ENCODE measurements around the gene IGFBP2.

The IGFBP2 gene

DNA sequence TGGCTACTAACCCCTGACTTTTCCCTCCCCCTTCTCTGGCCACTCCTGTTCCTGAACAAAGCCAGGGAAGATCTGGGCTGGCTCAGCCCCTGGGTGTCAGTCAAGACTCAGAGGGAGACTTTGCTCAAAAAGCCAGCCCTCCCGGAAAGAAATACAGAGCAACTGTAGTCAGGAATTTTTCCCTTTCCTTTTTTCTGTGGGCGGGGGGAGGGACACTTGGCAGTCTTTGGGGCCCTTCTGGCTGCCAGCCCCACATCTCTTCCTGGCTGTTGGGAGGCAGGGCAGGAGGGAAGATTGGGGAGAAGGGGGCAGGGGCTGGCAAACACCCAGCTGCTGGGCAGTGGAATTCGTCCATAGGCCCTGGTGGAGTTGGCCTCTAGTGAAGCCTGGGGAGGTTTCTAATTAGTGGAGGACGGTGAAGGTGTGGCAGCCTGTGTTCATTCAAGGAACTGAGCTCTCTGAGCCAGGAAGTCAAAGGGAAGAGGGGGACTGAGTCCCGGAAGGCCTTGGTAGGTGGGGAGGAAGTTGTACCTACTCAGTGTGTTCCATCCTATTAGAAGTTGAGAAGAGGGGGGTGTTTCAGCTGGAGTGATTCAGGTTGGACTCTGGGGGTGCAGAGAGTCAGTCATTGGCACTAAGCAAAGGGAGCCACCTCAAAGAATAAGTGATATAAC is 10.9 kb downstream of the IGFBP2 start:
- Mint-ChIP-seq H3K36me3 (no peaks in the 10 kb centered on the region), H3K4me1 (peaks cover 9% of the 10 kb centered on the region), H3K9me3 (peaks cover 8% of the 10 kb centered on the region), H3K27me3 (peaks cover 18% of the 10 kb centered on the region), H3K27ac (no peak overlapping the region), H3K4me3 (no peak overlapping the region)
- DNase-seq (ENCODE audit: low spot score in 2 of 2) (no peak), ATAC-seq (ENCODE audit: low read depth) (no peak)

DNA sequence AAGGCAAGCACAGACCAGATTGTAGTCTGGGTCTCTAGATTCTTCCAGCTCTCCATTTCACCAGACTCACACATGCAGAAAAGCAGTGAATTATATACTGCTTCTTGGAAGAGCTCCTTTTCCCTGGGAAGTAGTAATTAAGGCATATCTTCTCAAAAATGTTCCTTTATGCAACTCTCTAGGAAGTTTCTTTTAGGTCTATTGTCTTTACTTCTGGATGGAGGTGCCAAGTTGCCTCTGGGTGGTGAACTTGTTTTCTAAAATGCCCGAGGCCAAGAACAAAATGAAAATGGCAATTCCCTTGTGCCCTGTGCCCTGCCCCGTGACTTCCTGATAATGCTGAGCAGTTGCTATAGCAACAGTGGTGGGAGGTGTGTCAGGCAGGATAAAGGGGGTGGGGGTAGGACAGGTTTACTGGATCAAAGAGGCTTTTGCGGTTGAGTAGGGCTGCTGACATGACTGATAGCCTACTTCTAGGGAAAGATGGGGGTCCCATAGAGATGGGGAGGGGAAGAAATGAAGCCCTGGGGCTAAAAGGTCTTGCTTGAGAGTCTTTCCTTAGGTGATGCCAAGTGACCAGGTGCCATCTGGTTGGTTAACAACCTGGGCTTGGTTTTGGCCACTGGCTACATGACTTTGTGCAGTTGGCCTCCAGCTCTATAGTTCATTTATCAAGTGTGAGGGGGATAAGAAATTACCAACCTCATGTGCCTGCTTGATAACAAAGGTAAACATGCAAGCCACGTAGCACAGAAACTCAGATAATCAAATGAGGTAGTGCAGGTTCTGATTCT is 11.8 kb downstream of the IGFBP2 start:
- Mint-ChIP-seq H3K4me1 (peaks cover 9% of the 10 kb centered on the region), H3K4me3 (no peak overlapping the region), H3K27ac (no peak overlapping the region), H3K9me3 (peaks cover 8% of the 10 kb centered on the region), H3K36me3 (no peaks in the 10 kb centered on the region), H3K27me3 (peaks cover 14% of the 10 kb centered on the region)
- DNase-seq (ENCODE audit: low spot score in 2 of 2), result no peak
- ATAC-seq (ENCODE audit: low read depth), result no peak

DNA sequence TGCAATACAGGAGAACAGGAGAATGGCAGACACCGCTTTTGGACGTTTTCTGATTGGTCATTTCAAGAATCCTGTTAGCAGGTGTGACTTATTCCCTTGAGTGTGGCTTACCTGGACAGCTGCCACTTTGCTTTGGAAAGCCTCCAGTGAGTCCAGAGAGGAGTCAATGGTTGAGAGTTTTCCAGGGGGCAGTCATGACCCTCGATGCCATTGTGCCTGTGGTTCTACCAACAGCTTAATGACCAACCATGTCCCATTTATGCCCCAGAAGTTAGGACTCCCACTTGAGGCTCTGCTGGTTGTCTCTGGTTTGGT is 12.4 kb downstream of the IGFBP2 start:
- H3K36me3 Mint-ChIP-seq, result no peaks in the 10 kb centered on the region
- ATAC-seq (ENCODE audit: low read depth) (no peak), DNase-seq (ENCODE audit: low spot score in 2 of 2) (no peak)
- no peak overlapping the region for H3K4me3 Mint-ChIP-seq
- no peak overlapping the region for H3K27ac Mint-ChIP-seq
- H3K9me3 Mint-ChIP-seq, result peaks cover 8% of the 10 kb centered on the region
- H3K27me3 Mint-ChIP-seq, result peaks cover 14% of the 10 kb centered on the region
- peaks cover 9% of the 10 kb centered on the region for H3K4me1 Mint-ChIP-seq

DNA sequence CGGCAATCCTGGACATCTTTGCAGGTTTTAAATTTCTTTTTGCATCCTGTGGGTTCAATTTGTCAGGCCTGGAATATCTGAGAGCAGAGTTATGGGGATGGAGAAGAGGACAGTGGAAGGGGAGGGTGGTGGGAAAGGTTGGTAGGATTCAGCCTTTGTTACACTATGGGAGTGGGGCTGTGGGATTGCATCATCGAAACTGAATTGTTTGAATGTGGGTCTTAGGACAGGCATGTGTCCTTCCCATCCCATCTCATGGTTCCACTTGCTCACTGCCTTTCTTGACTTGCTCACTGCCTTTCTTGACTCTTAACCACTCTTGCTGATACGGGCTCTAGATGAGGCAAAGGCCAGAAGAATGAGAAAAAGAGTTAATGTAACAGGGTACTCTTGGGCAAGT is 12.9 kb downstream of the IGFBP2 start:
- DNase-seq (ENCODE audit: low spot score in 2 of 2), result no peak
- peaks cover 9% of the 10 kb centered on the region for H3K4me1 Mint-ChIP-seq
- no peaks in the 10 kb centered on the region for H3K36me3 Mint-ChIP-seq
- H3K27ac Mint-ChIP-seq, result no peak overlapping the region
- H3K9me3 Mint-ChIP-seq, result peaks cover 8% of the 10 kb centered on the region
- peaks cover 14% of the 10 kb centered on the region for H3K27me3 Mint-ChIP-seq
- no peak for ATAC-seq (ENCODE audit: low read depth)
- no peak overlapping the region for H3K4me3 Mint-ChIP-seq

DNA sequence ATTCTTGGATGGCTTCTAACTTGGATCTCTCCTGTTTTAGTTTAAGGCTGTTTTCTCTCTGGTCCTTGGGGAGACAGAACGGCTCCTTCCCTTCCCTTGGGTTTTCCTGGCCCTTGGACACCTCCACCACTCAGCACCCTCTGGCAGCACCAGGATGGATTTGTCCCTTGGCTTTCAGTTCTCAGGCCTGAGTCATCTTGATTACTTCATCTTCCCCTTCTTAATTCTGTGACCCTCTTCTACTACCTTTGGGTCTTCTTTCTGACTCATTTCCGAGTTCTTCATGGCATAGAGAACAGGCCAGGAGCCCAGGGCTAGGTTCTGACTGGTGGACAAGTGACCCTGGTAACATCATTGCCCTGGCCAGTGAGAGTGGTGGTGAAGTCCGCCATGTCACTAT is 14.9 kb downstream of the IGFBP2 start:
- Mint-ChIP-seq H3K9me3 (peaks cover 8% of the 10 kb centered on the region), H3K4me1 (peaks cover 9% of the 10 kb centered on the region), H3K4me3 (no peak overlapping the region), H3K27me3 (peaks cover 11% of the 10 kb centered on the region), H3K27ac (no peak overlapping the region), H3K36me3 (no peaks in the 10 kb centered on the region)
- DNase-seq (ENCODE audit: low spot score in 2 of 2) (no peak), ATAC-seq (ENCODE audit: low read depth) (no peak)

DNA sequence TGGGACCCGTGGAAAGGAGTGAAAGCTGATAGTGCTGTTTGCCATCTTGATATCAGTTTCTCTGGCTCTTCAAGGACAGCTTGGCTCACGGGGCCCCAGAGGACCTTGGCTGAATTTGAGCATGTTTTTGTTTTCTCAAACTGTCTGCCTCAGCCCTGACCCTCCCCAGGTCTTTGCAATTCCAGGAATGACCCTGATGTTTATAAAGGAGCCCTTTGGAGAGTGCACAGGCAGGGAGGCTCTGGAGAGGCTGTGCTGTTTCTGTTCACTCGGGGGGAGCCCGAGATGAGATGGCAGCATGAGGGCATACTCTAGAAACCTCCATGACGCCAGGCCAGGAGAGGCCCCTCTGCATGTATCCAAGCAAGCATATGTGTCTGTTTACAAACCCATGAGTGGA is 16.4 kb downstream of the IGFBP2 start:
- DNase-seq (ENCODE audit: low spot score in 2 of 2), result no peak
- H3K36me3 Mint-ChIP-seq, result no peaks in the 10 kb centered on the region
- H3K27ac Mint-ChIP-seq, result no peak overlapping the region
- peaks cover 8% of the 10 kb centered on the region for H3K27me3 Mint-ChIP-seq
- H3K9me3 Mint-ChIP-seq, result peaks cover 8% of the 10 kb centered on the region
- H3K4me3 Mint-ChIP-seq, result no peak overlapping the region
- H3K4me1 Mint-ChIP-seq, result peaks cover 5% of the 10 kb centered on the region
- no peak for ATAC-seq (ENCODE audit: low read depth)

DNA sequence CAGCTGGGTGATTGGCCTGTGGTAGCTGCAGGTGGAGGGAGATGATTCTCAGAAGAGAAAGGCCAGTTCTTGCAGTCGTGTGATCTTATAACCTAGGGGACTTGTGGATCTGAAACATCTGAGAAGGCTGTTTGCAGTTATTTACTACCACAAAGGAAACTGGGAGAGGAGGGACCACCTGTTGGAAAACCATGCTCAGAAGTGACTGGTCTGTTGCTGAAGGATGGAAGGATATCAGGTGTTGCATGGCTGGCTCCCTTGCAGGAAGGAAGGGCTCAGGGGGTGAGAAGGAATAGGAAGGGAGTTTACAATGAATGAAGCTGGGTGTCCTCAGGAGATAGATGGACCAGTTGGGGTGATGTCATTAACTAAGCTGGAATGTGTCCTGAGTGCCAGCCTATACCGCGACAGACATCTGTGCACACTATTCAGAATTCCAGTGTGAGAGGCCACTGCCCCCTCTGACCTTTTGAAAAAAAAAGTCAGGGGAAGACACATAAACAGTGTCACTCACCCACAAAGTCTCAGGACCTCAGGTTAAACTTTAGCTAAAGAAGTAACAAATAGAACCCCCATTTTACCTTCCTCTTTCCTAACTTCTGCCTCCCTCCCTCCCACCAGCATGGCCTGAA is 17.5 kb downstream of the IGFBP2 start:
- Mint-ChIP-seq H3K9me3 (peaks cover 8% of the 10 kb centered on the region), H3K27ac (no peak overlapping the region), H3K27me3 (peaks cover 8% of the 10 kb centered on the region), H3K36me3 (no peaks in the 10 kb centered on the region), H3K4me1 (no peaks in the 10 kb centered on the region), H3K4me3 (no peak overlapping the region)
- DNase-seq (ENCODE audit: low spot score in 2 of 2) (no peak), ATAC-seq (ENCODE audit: low read depth) (no peak)

DNA sequence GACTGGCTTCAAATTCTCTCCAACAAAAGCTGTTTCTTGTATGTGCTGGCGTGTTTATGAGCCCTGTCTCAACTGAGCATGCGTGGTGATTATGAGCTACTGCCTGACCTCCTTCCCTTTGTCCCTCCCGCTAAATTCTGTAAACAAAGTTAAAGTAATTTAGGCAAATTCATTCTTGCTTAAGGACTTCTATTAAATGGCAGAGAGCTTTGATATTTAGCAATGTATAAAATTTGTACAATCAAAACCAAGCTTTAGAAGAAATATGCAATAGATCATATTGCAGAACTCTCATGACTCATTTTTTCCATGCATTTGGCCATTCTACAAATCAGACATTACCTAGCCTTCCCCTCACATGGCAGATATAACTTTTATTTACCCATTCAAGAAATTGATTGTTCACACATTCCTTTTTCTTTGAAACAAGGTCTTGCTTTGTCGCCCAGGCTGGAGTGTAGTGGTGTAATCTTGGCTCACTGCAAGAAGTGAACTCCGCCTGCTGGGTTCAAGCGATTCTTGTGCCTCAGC is 18.2 kb downstream of the IGFBP2 start:
- H3K36me3 Mint-ChIP-seq, result no peaks in the 10 kb centered on the region
- H3K27ac Mint-ChIP-seq, result no peak overlapping the region

DNA sequence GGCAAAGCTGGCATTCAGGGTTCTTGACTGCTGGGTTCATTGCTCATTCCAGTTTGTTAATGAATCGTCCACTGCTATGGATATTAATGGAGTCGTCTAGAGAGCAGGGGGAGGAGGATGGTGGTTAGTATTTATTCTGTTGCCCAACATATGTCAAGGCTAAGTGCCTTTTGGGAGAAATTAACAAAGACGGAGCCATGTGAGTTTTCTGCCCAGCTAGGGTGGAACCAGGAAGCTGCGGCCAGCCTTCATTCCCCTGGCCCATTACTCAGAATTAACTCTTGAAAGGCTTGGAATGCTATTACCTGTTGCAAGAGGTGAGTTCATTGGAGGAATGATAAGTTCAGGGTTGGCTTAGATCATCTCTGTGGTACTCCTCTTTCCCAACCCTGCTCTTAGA is 19.3 kb downstream of the IGFBP2 start:
- Mint-ChIP-seq H3K4me3 (no peak overlapping the region), H3K27ac (no peak overlapping the region)
- ATAC-seq (ENCODE audit: low read depth), result no peak

More for the DNA sequence above, 18.2 kb downstream of the IGFBP2 start:
- Mint-ChIP-seq H3K4me3 (no peak overlapping the region), H3K9me3 (peaks cover 7% of the 10 kb centered on the region), H3K27me3 (peaks cover 8% of the 10 kb centered on the region), H3K4me1 (no peaks in the 10 kb centered on the region)
- DNase-seq (ENCODE audit: low spot score in 2 of 2) (no peak), ATAC-seq (ENCODE audit: low read depth) (no peak)

DNA sequence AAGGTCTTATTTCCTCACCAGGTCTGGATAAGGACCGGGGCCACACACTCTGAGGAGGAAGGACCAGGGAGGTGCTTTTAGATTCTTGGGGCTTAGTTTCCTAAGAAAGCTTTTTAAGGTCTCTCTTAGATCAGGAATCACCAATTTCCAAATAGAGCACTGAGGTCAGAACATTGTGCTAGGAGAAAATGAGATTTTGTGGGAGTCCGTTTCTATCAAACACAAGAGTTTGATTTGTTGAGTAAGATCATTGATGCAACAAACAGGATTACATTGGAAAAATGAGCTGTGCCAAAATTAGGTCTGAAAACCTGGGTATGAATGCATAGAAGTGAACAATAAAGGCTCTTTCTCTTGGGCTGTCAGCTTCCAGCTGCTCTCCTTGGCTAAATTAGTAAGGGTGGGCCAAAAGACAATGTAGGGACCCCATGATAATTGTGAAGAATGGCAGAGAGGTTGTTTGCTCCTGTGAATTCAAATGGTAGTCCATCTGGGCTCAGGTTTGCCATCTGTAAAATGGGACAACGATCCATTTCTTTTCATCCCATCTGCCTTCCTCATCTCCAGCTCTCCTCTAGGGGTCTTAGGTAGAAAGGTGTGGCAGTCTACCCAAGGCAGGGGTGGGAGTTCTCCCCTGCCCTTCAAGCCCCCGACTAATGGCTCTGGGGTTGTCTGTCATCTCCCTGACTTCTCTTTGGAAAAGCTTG is 20.0 kb downstream of the IGFBP2 start:
- Mint-ChIP-seq H3K27me3 (peaks cover 5% of the 10 kb centered on the region), H3K36me3 (no peaks in the 10 kb centered on the region), H3K27ac (no peak overlapping the region), H3K4me3 (no peak overlapping the region), H3K9me3 (peaks cover under 1% of the 10 kb centered on the region), H3K4me1 (no peaks in the 10 kb centered on the region)
- ATAC-seq (ENCODE audit: low read depth), result no peak
- no peak for DNase-seq (ENCODE audit: low spot score in 2 of 2)

More for the DNA sequence above, 19.3 kb downstream of the IGFBP2 start:
- H3K9me3 Mint-ChIP-seq, result peaks cover 3% of the 10 kb centered on the region
- no peak for DNase-seq (ENCODE audit: low spot score in 2 of 2)
- no peaks in the 10 kb centered on the region for H3K4me1 Mint-ChIP-seq
- H3K27me3 Mint-ChIP-seq, result peaks cover 8% of the 10 kb centered on the region
- no peaks in the 10 kb centered on the region for H3K36me3 Mint-ChIP-seq

DNA sequence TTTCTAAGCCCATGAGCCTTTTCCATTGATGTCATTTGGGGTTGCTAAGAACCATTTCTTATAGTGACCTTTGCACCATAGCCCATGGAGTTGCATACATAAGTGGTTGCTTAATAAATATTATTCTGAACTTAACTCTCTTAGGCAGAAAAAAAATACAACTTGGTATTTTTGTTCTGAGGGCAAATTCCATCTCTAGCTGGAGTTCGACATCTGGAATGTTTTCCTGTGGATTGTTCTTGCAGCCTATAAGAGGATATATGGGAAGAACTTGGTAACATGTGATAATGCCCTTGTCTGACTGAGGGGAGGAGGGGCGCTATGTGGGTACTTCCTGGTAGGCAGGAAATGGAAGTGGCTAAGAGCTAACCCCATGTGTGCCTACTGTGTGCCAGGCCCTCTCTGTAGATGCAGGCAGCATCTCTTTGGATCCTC is 20.7 kb downstream of the IGFBP2 start:
- H3K4me3 Mint-ChIP-seq, result no peak overlapping the region
- H3K27me3 Mint-ChIP-seq, result peaks cover 5% of the 10 kb centered on the region
- H3K27ac Mint-ChIP-seq, result no peak overlapping the region

DNA sequence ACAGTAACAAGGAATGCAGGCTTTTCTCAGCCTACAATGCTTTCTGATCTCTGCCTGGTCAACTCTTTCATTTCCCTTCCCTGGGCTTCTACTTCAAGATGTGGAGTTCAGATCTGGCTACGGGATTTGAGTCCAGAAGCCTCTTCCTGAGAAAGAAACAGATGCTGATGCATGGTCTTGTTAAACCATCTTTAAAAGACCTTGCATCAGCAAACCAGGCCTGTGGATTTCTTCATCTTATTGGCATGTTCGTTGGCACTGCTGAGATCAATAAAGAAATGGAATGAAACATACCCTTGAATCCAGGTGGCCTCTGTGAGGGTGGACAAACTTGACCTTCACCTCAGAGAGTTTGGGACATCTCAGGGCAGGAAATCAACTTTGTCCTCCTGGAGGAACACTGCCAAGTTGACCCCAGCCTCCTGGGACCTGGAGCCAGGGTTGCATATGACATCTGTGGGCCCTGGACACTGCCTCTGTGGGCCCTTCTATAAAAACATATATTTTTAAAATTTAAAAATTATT is 21.4 kb downstream of the IGFBP2 start:
- Mint-ChIP-seq H3K36me3 (no peaks in the 10 kb centered on the region), H3K4me1 (no peaks in the 10 kb centered on the region), H3K27ac (no peak overlapping the region), H3K9me3 (no peaks in the 10 kb centered on the region), H3K4me3 (no peak overlapping the region), H3K27me3 (peaks cover 5% of the 10 kb centered on the region)
- DNase-seq (ENCODE audit: low spot score in 2 of 2), result no peak
- ATAC-seq (ENCODE audit: low read depth), result no peak

More for the DNA sequence above, 20.7 kb downstream of the IGFBP2 start:
- Mint-ChIP-seq H3K9me3 (no peaks in the 10 kb centered on the region), H3K36me3 (no peaks in the 10 kb centered on the region), H3K4me1 (no peaks in the 10 kb centered on the region)
- DNase-seq (ENCODE audit: low spot score in 2 of 2), result no peak
- no peak for ATAC-seq (ENCODE audit: low read depth)

DNA sequence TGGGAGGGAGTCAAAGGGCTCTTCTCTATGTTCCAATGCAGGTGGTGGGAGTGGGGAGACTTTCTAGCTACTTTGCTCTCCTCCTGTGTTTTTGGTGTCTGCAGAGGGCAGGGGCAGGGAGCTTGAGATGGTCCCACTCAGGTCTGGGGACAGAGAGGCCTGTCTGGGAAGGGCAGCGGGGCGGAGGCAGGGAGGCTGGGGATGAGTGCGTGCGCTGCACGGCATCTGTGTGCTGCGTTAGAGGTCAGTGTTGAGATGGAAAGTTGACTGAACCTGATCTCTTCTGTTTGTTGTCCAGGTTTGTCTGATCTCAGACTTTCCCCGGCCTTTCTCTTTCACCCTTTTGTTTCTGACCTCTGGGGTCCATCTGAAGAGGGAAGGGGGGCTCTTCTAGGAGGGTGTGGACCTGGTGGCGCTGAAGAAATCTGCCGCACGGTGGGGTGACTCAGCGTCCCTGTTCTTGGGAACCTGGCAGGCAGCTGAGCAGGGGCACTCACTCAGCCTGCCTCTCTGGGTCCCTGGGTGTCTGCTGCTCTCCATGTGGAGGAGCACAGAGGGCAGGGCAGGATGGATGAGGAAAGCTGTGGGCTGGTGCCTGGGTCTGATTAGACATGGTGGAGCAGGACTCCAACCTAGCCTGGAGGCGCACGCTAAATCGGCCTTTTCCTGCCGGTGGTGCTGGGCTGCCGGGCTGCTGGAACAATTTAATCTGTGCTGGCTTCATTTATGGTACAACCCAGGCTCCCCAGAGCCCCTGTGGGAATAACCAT is 24.1 kb downstream of the IGFBP2 start:
- no peaks in the 10 kb centered on the region for H3K9me3 Mint-ChIP-seq
- H3K27ac Mint-ChIP-seq, result no peak overlapping the region
- DNase-seq (ENCODE audit: low spot score in 2 of 2) (no peak), ATAC-seq (ENCODE audit: low read depth) (no peak)
- H3K4me1 Mint-ChIP-seq, result no peaks in the 10 kb centered on the region
- H3K36me3 Mint-ChIP-seq, result no peaks in the 10 kb centered on the region
- peaks cover 5% of the 10 kb centered on the region for H3K27me3 Mint-ChIP-seq
- no peak overlapping the region for H3K4me3 Mint-ChIP-seq

Measured in memory B cell (primary cell).